T-helper 17 cell (primary cell): ENCODE data around the gene KIZ. TPM values are rescaled to one million over a fixed set of nuclear protein-coding genes. Genes with fewer than 3 reads are reported as not detected.

Experiments used
- ATAC-seq: fragments of 150-1000 bp; cut with Tn5 transposase; 2 replicates; pipeline ENCODE4 v1.10.0; 2021; ENCODE audit warnings: mild to moderate bottlenecking, moderate library complexity
- DNase-seq, 3 donors: peaks; one replicate each; pipeline versions ENCODE4 v3.0.0 to v3.0.0-alpha.2; 2020 to 2021
- H3K9me3 ChIP-seq: one replicate; pipeline ENCODE4 v1.7.0; 2013; ENCODE audit warnings: low read length, mild to moderate bottlenecking; ENCODE audit not compliant: control insufficient read depth, poor library complexity, severe bottlenecking
- H3K27ac Mint-ChIP-seq: one replicate; pipeline ENCODE4 v1.8.0; 2022; ENCODE audit warnings: mild to moderate bottlenecking, moderate library complexity, mixed read lengths
- H3K27me3 Mint-ChIP-seq: one replicate; pipeline ENCODE4 v1.8.0; 2022; ENCODE audit warnings: mixed read lengths
- H3K36me3 Mint-ChIP-seq: one replicate; pipeline ENCODE4 v1.8.0; 2022; ENCODE audit warnings: low read depth, mixed read lengths
- H3K4me1 Mint-ChIP-seq: one replicate; pipeline ENCODE4 v1.8.0; 2022; ENCODE audit warnings: mild to moderate bottlenecking, mixed read lengths
- H3K4me3 Mint-ChIP-seq: one replicate; pipeline ENCODE4 v1.8.0; 2022; ENCODE audit warnings: mild to moderate bottlenecking, moderate library complexity, mixed read lengths
- total RNA-seq, 4 donors: library from RNA in 2 of 4; stranded (reverse) in 2 of 4; gene quantifications; one replicate each; pipeline ENCODE4 v1.2.3 and lab custom pipeline; 2022 to 2026

The KIZ gene
- 10 to 100 TPM; 23.0 to 26.9 TPM for total RNA-seq
- total RNA-seq (lab: John Stamatoyannopoulos, UW): 28.3 to 37.2 reads per million in 2 donors

DNA sequence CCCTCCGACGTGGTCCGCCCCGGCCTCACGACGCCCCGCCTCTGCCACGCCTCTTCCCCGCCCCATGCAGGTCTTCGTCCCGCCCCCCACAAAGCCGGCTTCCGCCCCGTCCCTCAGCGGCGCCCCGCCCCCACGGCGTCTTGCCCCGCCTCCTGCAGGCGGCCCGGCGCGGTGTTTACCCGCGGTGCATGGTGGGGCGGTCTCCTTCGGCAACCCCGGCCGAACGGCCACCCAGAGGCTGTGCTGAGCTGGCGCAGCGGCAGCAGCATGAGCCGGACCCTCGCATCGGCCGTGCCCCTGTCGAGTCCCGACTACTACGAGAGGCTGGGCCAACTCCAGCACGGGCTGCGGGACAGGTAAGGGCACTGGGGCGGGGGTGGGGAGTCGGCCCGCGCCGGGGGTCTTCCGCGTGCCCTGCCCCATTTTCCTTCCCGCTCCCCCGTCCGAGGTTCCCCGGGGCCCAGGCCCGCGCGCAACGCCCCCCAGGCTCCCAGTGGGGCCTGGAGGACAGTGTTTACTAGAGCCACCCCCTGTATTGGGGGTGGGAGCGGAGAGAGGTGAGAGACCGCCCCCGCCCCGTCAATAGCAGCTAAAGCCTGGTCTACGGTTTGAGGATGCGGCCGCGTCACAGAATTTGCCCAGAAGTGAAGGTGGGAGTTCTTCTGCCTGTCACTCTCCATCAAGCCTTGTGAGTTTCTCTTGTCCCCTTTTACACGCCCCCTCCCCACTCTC is at the start of gene KIZ:
TSS of gene KIZ (plus strand) at position 234 of the 732 bp plus-strand sequence. CDS start at position 268, 34 bp downstream.
- H3K27ac Mint-ChIP-seq: peak within 1 kb of the TSS; percentile 92
- DNase-seq: peak; percentile 98 to 99 (median 99)
- no peaks in the 10 kb centered on the region for H3K27me3 Mint-ChIP-seq
- H3K9me3 ChIP-seq: no peaks in the 10 kb centered on the region
- peak; percentile 98 for ATAC-seq
- H3K4me1 Mint-ChIP-seq: peaks cover 28% of the 10 kb centered on the region
- peak within 1 kb of the TSS; percentile 97 for H3K4me3 Mint-ChIP-seq
- H3K36me3 Mint-ChIP-seq: no peaks in the 10 kb centered on the region

DNA sequence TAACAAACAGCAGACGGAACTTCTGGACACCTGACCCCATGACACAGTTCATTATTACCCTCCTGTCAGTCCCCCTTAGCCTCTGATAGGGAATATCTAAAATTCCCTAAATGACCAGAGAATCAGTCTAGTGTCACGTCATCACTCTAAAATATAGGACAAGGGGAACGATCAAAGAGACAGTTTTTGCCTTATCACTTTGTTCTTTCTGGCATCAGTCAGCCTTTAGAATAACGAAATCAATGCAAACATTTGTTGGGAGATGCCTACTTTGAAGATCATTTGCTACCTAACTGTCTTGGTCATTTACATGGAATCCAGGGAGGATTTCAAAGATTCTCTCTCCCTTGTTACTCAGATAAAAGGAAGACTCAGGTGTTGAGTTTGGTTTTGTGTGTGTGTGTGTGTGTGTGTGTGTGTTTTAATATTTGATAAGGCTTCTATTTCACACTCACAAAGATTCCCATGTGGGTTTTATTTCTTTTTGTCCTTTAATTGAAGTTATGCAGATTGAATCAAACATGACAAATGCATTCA is 48.0 kb upstream of the KIZ start:
- no peaks in the 10 kb centered on the region for H3K9me3 ChIP-seq
- H3K27me3 Mint-ChIP-seq: peaks cover 45% of the 10 kb centered on the region
- H3K36me3 Mint-ChIP-seq: peaks cover 3% of the 10 kb centered on the region
- no peaks in the 10 kb centered on the region for H3K4me1 Mint-ChIP-seq
- ATAC-seq (no peak), DNase-seq (no peak)
- H3K27ac Mint-ChIP-seq: no peak overlapping the region
- H3K4me3 Mint-ChIP-seq: no peak overlapping the region

- Mint-ChIP-seq H3K4me1 (no peaks in the 10 kb centered on the region), H3K27me3 (peaks cover 55% of the 10 kb centered on the region), H3K27ac (no peak overlapping the region), H3K36me3 (peaks cover 3% of the 10 kb centered on the region), H3K4me3 (no peak overlapping the region)
- DNase-seq (no peak), ATAC-seq (no peak)
- no peaks in the 10 kb centered on the region for H3K9me3 ChIP-seq
These were observed 43.3 kb upstream of the KIZ start for GRCh38 chr20:21082584-21082983.

- Mint-ChIP-seq H3K4me1 (no peaks in the 10 kb centered on the region), H3K27me3 (peaks cover 55% of the 10 kb centered on the region), H3K36me3 (peaks cover 3% of the 10 kb centered on the region), H3K27ac (no peak overlapping the region), H3K4me3 (no peak overlapping the region)
- H3K9me3 ChIP-seq: no peaks in the 10 kb centered on the region
- DNase-seq: no peak
- ATAC-seq: no peak
These were observed 42.0 kb upstream of the KIZ start for GRCh38 chr20:21083825-21084325.

DNA sequence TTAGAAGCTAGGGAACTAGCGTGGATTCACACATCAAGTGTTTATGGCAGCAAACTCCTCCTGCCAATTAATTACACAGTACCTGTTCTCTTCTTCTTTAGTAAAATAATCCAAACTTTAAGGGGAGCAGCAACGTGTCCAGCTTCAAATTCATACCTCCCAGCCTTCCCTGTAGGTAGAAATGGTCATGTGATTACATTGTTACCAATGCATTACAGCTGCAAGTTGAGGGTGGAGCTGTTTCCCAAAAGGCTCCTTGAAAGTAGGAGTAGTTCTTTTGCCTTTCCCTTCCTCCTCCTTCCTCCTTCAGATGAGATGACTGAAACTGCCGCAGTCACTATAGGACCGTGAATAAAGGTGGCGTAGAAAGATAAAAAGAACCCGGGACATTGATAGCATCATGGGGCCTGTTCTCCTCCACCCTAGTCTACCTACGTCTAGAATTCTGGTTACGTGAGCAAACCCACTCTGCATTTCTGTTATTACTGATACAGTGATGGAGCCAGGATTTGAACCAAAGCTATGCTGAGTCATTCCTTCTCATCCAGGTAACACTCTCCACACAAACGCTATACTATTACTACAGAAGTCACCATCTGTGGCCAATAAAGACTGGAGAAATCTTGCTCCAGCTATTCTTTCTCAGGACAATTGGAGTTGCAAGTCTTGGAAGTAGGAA is 37.9 kb upstream of the KIZ start:
- peaks cover 73% of the 10 kb centered on the region for H3K27me3 Mint-ChIP-seq
- H3K36me3 Mint-ChIP-seq: no peaks in the 10 kb centered on the region
- H3K4me1 Mint-ChIP-seq: peaks cover 3% of the 10 kb centered on the region
- no peak overlapping the region for H3K27ac Mint-ChIP-seq
- no peak for DNase-seq
- no peaks in the 10 kb centered on the region for H3K9me3 ChIP-seq
- no peak for ATAC-seq
- H3K4me3 Mint-ChIP-seq: no peak overlapping the region

GRCh38 chr20:21089391-21089790 is 36.5 kb upstream of the KIZ start:
- Mint-ChIP-seq H3K27me3 (peaks cover 82% of the 10 kb centered on the region), H3K4me1 (peaks cover 3% of the 10 kb centered on the region), H3K36me3 (no peaks in the 10 kb centered on the region), H3K4me3 (no peak overlapping the region), H3K27ac (no peak overlapping the region)
- H3K9me3 ChIP-seq: no peaks in the 10 kb centered on the region
- DNase-seq (no peak), ATAC-seq (no peak)

DNA sequence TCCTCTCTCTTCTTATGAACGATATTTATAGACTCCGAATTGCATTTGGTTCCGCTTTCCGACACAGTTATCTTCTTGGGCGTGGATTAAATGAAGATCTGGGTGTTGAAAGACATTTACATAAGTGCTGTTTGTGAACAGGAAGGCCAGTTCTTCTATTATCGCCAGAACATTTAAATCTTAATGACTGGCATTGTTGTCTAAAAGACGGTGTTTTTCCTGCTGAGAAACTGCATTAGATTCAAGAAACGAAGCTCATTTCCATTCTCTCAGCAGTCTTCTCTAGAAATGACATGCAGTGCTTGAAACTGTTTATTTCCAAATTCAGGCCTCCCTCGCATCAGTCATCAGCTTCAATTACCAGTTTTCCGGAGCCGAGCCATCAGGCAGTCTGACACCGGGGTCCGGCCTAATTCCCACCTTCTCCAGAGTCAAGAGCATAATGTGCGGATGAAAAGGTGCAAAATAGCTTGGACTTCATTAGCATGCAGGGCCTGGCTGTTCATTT is 35.7 kb upstream of the KIZ start:
- DNase-seq: no peak
- Mint-ChIP-seq H3K27me3 (peaks cover 81% of the 10 kb centered on the region), H3K27ac (no peak overlapping the region), H3K4me3 (no peak overlapping the region), H3K4me1 (peaks cover 3% of the 10 kb centered on the region), H3K36me3 (no peaks in the 10 kb centered on the region)
- H3K9me3 ChIP-seq: no peaks in the 10 kb centered on the region
- no peak for ATAC-seq

- Mint-ChIP-seq H3K4me1 (peaks cover 3% of the 10 kb centered on the region), H3K27ac (no peak overlapping the region), H3K27me3 (peaks cover 87% of the 10 kb centered on the region), H3K4me3 (no peak overlapping the region), H3K36me3 (no peaks in the 10 kb centered on the region)
- DNase-seq (no peak), ATAC-seq (no peak)
- no peaks in the 10 kb centered on the region for H3K9me3 ChIP-seq
These were observed 35.2 kb upstream of the KIZ start for GRCh38 chr20:21090721-21091120.

- Mint-ChIP-seq H3K4me3 (no peak overlapping the region), H3K27ac (no peak overlapping the region), H3K4me1 (peaks cover 3% of the 10 kb centered on the region), H3K27me3 (peaks cover 93% of the 10 kb centered on the region), H3K36me3 (no peaks in the 10 kb centered on the region)
- DNase-seq: no peak
- no peak for ATAC-seq
- no peaks in the 10 kb centered on the region for H3K9me3 ChIP-seq
These were observed 33.1 kb upstream of the KIZ start for GRCh38 chr20:21092806-21093205.

GRCh38 chr20:21096321-21097043 is 29.4 kb upstream of the KIZ start:
- Mint-ChIP-seq H3K27ac (no peak overlapping the region), H3K27me3 (peaks cover 79% of the 10 kb centered on the region), H3K36me3 (no peaks in the 10 kb centered on the region), H3K4me3 (no peak overlapping the region), H3K4me1 (peaks cover 14% of the 10 kb centered on the region)
- H3K9me3 ChIP-seq: no peaks in the 10 kb centered on the region
- ATAC-seq (peak; percentile 28), DNase-seq (no peak)

- Mint-ChIP-seq H3K36me3 (no peaks in the 10 kb centered on the region), H3K4me3 (peak overlapping the region; percentile 92), H3K4me1 (peaks cover 24% of the 10 kb centered on the region), H3K27me3 (peaks cover 76% of the 10 kb centered on the region), H3K27ac (peak overlapping the region; percentile 81)
- DNase-seq (peak in 2 of 3 donors; percentile 23 to 30), ATAC-seq (peak; percentile 57)
- H3K9me3 ChIP-seq: peaks cover 3% of the 10 kb centered on the region
These were observed 25.9 kb upstream of the KIZ start for GRCh38 chr20:21099751-21100577.
